Trophoblast cell (in vitro differentiated cells and primary cell): ENCODE results near the gene POLD2.

Experiments
- DNase-seq, 2 donors: peaks; one replicate each; pipeline ENCODE4 v3.0.0-alpha.2; 2016
- H2AFZ ChIP-seq: 2 replicates; pipeline ENCODE4 v1.6.1; 2013; ENCODE audit warnings: low read length, moderate library complexity, mild to moderate bottlenecking; ENCODE audit not compliant: insufficient read depth, poor library complexity
- H2AK5ac ChIP-seq: 2 replicates; pipeline ENCODE4 v1.6.1; 2013; ENCODE audit warnings: mild to moderate bottlenecking, low read length
- H2BK120ac ChIP-seq: 2 replicates; pipeline ENCODE4 v1.6.1; 2013; ENCODE audit warnings: low read length, mild to moderate bottlenecking, moderate library complexity; ENCODE audit not compliant: insufficient read depth, poor library complexity
- H2BK12ac ChIP-seq: 2 replicates; pipeline ENCODE4 v1.6.1; 2013; ENCODE audit warnings: mild to moderate bottlenecking, low read length, moderate library complexity
- H2BK5ac ChIP-seq: 2 replicates; pipeline ENCODE4 v1.6.1; 2013; ENCODE audit warnings: low read length, low read depth, moderate library complexity, mild to moderate bottlenecking; ENCODE audit not compliant: poor library complexity
- H3K14ac ChIP-seq: 2 replicates; pipeline ENCODE4 v1.6.1; 2013; ENCODE audit warnings: mild to moderate bottlenecking, low read length
- H3K18ac ChIP-seq: 2 replicates; pipeline ENCODE4 v1.6.1; 2013; ENCODE audit warnings: mild to moderate bottlenecking, low read length
- H3K23ac ChIP-seq: 2 replicates; pipeline ENCODE4 v1.6.1; 2013; ENCODE audit warnings: low read length
- H3K27ac ChIP-seq: 2 replicates; pipeline ENCODE4 v1.5.1; 2013; ENCODE audit warnings: low read depth, mild to moderate bottlenecking, inconsistent platforms, low read length, moderate library complexity
- H3K27me3 ChIP-seq: 2 replicates; pipeline ENCODE4 v1.6.1; 2013; ENCODE audit warnings: inconsistent platforms, mild to moderate bottlenecking, low read length, moderate library complexity; ENCODE audit not compliant: insufficient read depth
- H3K36me3 ChIP-seq, 2 experiments: 1 replicate in 1 of 2; 2 replicates in 1 of 2; pipeline ENCODE4 v1.6.1; 2013; ENCODE audit warnings: low read length in 2 of 2, mild to moderate bottlenecking in 2 of 2, moderate library complexity in 1 of 2; ENCODE audit not compliant: insufficient read depth in 2 of 2, control insufficient read depth in 1 of 2
- H3K4ac ChIP-seq: 2 replicates; pipeline ENCODE4 v1.6.1; 2013; ENCODE audit warnings: low read depth, mild to moderate bottlenecking, low read length, moderate library complexity
- H3K4me1 ChIP-seq, 2 experiments: 1 replicate in 1 of 2; 2 replicates in 1 of 2; pipeline ENCODE4 v1.6.1; 2013; ENCODE audit warnings: low read length in 2 of 2, mild to moderate bottlenecking in 2 of 2, moderate library complexity in 1 of 2; ENCODE audit not compliant: insufficient read depth in 2 of 2, control insufficient read depth in 1 of 2
- H3K4me2 ChIP-seq: 2 replicates; pipeline ENCODE4 v1.6.1; 2013; ENCODE audit warnings: inconsistent platforms, mild to moderate bottlenecking, low read length, moderate library complexity
- H3K4me3 ChIP-seq: 2 replicates; pipeline ENCODE4 v1.5.1; 2013; ENCODE audit warnings: mild to moderate bottlenecking, low read depth, low read length, inconsistent platforms
- H3K79me1 ChIP-seq: one replicate; pipeline ENCODE4 v1.6.1; 2013; ENCODE audit warnings: low read length
- H3K79me2 ChIP-seq: 2 replicates; pipeline ENCODE4 v1.6.1; 2013; ENCODE audit warnings: low read length, mild to moderate bottlenecking; ENCODE audit not compliant: control insufficient read depth, insufficient read depth, poor library complexity
- H3K9ac ChIP-seq: 2 replicates; pipeline ENCODE4 v1.6.1; 2013; ENCODE audit warnings: mild to moderate bottlenecking, low read length
- H3K9me3 ChIP-seq: 2 replicates; pipeline ENCODE4 v1.6.1; 2013; ENCODE audit warnings: low read depth, mild to moderate bottlenecking, control low read depth, inconsistent platforms, low read length; ENCODE audit not compliant: insufficient read depth
- H4K12ac ChIP-seq: 2 replicates; pipeline ENCODE4 v1.6.1; 2013; ENCODE audit warnings: low read depth, mild to moderate bottlenecking, low read length, moderate library complexity
- H4K8ac ChIP-seq: 2 replicates; pipeline ENCODE4 v1.6.1; 2013; ENCODE audit warnings: low read depth, mild to moderate bottlenecking, low read length, moderate library complexity
- H4K91ac ChIP-seq: one replicate; pipeline ENCODE4 v1.6.1; 2013; ENCODE audit warnings: low read depth, mild to moderate bottlenecking, low read length, moderate library complexity
- WGBS: extraction: QIAGEN DNeasy Blood & Tissue Kit; methylation state at CpG from one replicate; pipeline ENCODE4 v1.1.7; 2013; ENCODE audit warnings: missing lambda C conversion rate; ENCODE audit not compliant: insufficient read length, insufficient coverage; ENCODE audit errors: extremely low coverage; 5-methylcytosine and 5-hydroxymethylcytosine counted together

Gene POLD2

DNA sequence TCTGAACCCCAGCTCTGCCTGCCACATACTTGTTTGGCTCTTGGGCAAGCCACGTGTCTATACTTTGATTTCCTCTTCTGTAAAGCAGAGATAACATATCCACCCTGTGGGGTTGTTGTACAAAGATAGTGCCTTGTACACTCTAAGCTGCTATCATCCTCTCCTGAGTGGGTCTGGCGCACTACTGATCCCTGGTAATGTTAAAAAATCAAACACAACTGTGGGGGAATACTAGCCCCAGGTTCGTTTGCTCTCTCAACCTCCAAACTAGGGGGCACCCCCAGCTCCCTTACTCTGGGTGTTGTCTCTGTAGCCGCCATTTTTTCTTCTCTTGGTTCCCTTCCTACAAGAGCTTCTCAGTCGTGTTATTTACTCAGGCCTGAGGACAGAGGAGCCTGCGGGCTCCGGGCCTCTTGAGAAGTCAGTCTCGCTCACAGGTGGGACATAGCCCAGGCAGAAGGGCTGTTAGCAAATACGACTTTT lies 42.0 kb downstream of the POLD2 start:
- no CpG with 5 or more reads among the region's 9 CpGs for WGBS
- no peak overlapping the region for H2BK12ac ChIP-seq
- no peaks in the 10 kb centered on the region for H3K4me1 ChIP-seq
- H3K4me2 ChIP-seq = no peak overlapping the region
- no peak overlapping the region for H4K8ac ChIP-seq
- no peak overlapping the region for H3K9ac ChIP-seq
- H3K27me3 ChIP-seq = no peaks in the 10 kb centered on the region
- H3K23ac ChIP-seq = no peak overlapping the region
- H2BK120ac ChIP-seq = no peak overlapping the region
- no peak overlapping the region for H2BK5ac ChIP-seq
- peaks cover 7% of the 10 kb centered on the region for H3K79me1 ChIP-seq
- no peak overlapping the region for H2AK5ac ChIP-seq
- no peak overlapping the region for H2AFZ ChIP-seq
- H3K4ac ChIP-seq = no peak overlapping the region
- H3K14ac ChIP-seq = no peak overlapping the region
- peaks cover 3% of the 10 kb centered on the region for H3K79me2 ChIP-seq
- peak in 1 of 2 donors; percentile 34 for DNase-seq
- no peak overlapping the region for H4K12ac ChIP-seq
- no peaks in the 10 kb centered on the region for H3K9me3 ChIP-seq
- no peak overlapping the region for H3K4me3 ChIP-seq
- no peak overlapping the region for H3K18ac ChIP-seq
- peaks cover 36 to 42% of the 10 kb centered on the region in 2 experiments for H3K36me3 ChIP-seq
- H4K91ac ChIP-seq = no peak overlapping the region
- H3K27ac ChIP-seq = no peak overlapping the region

DNA sequence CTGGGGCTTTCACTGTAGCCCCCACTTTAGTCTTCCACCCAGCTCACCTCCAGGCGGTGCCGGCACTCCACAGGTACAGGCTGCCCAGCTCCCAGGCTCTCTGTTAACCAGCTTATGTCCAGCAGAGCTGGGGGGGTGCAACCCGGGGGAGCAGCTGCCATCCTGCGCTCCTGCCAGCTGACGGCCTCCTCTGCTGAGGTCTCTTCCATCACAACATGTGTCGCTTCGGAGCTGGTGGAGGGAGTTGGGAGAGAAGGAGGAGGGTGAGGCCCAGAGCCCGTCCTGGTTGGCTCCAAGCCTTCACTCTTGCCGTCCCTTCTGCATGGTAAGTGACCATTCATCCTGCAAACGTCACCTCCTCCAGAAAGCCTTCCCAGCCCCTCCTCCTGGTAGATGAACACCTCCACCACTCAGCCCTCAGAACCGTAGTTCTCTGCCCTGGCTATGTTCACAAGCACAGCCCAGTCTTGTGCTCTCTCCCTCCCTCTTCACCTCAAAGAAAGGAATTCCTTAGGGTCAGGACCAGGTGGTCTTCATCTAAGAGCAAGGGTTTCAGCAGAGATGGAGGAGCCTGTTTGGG lies 42.6 kb downstream of the POLD2 start:
- Histone ChIP-seq H4K12ac (no peak overlapping the region), H3K79me2 (peaks cover 3% of the 10 kb centered on the region), H3K4me1 (no peaks in the 10 kb centered on the region), H3K4ac (no peak overlapping the region), H3K23ac (no peak overlapping the region), H2AK5ac (no peak overlapping the region), H2BK5ac (no peak overlapping the region), H2AFZ (no peak overlapping the region), H4K8ac (no peak overlapping the region), H3K4me2 (no peak overlapping the region), H2BK120ac (no peak overlapping the region), H3K27ac (no peak overlapping the region), H3K36me3 (peaks cover 42 to 47% of the 10 kb centered on the region in 2 experiments), H3K4me3 (no peak overlapping the region), H3K27me3 (no peaks in the 10 kb centered on the region), H3K9me3 (no peaks in the 10 kb centered on the region), H4K91ac (no peak overlapping the region), H3K18ac (no peak overlapping the region), H3K9ac (no peak overlapping the region), H2BK12ac (no peak overlapping the region), H3K79me1 (peaks cover 7% of the 10 kb centered on the region), H3K14ac (no peak overlapping the region)
- DNase-seq = no peak
- WGBS = no CpG with 5 or more reads among the region's 11 CpGs

DNA sequence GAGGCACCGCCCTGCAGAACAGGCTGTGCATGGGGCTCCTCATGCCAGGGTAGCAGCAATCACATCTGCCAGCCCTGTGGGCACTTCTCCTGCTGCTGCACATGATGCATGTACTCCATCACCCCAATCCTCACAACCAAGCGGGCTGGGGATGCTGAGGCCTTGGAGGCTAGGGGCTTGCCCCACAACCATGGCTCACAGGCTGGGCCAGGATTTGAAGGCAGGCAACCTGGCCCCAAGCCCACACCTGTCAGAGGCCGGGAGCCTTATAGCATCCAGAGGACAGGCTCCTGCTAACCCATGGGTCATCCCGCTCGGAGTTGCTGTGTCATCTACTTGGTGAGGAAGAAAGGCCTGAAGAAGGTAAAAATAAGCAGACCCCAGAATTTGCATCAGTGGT lies 43.2 kb downstream of the POLD2 start:
- no peak overlapping the region for H2AFZ ChIP-seq
- peaks cover 3% of the 10 kb centered on the region for H3K79me2 ChIP-seq
- peaks cover 46 to 49% of the 10 kb centered on the region in 2 experiments for H3K36me3 ChIP-seq
- H4K12ac ChIP-seq = no peak overlapping the region
- WGBS = no CpG with 5 or more reads among the region's 5 CpGs
- H3K79me1 ChIP-seq = peaks cover 7% of the 10 kb centered on the region
- H3K27me3 ChIP-seq = no peaks in the 10 kb centered on the region
- no peaks in the 10 kb centered on the region for H3K9me3 ChIP-seq
- H4K8ac ChIP-seq = no peak overlapping the region
- H3K14ac ChIP-seq = no peak overlapping the region
- H2BK5ac ChIP-seq = no peak overlapping the region
- H2BK120ac ChIP-seq = no peak overlapping the region
- H3K18ac ChIP-seq = no peak overlapping the region
- no peak overlapping the region for H3K23ac ChIP-seq
- no peak for DNase-seq
- H3K9ac ChIP-seq = no peak overlapping the region
- no peak overlapping the region for H3K4me2 ChIP-seq
- H3K4me3 ChIP-seq = no peak overlapping the region
- no peak overlapping the region for H2AK5ac ChIP-seq
- H2BK12ac ChIP-seq = no peak overlapping the region
- H3K4me1 ChIP-seq = no peaks in the 10 kb centered on the region
- no peak overlapping the region for H3K4ac ChIP-seq
- H4K91ac ChIP-seq = no peak overlapping the region
- no peak overlapping the region for H3K27ac ChIP-seq

DNA sequence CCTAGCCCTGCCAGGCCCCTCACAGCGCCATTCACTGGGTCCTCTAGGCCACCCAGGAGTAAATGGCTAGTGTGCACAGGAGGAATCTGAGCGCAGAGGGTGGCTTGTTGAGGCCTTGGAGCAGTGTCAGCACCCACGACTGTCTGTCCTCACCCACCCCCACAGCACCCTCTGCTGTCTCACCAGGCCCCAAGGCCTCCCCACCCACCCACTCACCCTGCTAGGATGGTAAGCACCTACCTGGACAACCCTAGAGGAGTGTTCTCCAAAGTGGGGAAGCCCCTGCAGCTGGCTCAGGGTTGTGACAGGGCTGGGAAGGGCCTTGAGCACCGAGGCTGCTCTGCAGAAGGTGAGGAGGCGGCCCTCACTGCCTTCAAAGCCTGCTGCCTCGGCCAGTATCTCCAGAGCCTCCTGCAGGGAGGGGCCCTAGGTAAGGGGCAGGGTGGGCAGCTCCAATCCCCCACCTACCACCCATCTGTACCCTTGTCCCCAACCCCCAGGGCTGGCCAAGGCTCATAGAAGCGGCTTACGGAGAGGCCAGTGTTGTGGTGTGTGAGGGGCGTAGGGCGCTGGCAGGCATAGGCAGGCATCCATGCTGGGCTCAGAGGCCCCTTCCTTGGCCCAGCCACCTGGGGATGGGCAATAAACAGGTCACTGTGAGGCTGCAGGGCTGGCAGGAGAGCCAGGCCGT lies 43.9 kb downstream of the POLD2 start:
- H2BK5ac ChIP-seq = no peak overlapping the region
- H3K9me3 ChIP-seq = no peaks in the 10 kb centered on the region
- no peak overlapping the region for H3K18ac ChIP-seq

More for the DNA sequence above, 43.9 kb downstream of the POLD2 start:
- no peak overlapping the region for H2AK5ac ChIP-seq
- WGBS = no CpG with 5 or more reads among the region's 11 CpGs
- H2BK120ac ChIP-seq = no peak overlapping the region
- H3K4me3 ChIP-seq = no peak overlapping the region
- peaks cover 7% of the 10 kb centered on the region for H3K79me1 ChIP-seq
- H2AFZ ChIP-seq = no peak overlapping the region
- H4K91ac ChIP-seq = no peak overlapping the region
- peaks cover 46 to 49% of the 10 kb centered on the region in 2 experiments for H3K36me3 ChIP-seq
- no peak overlapping the region for H2BK12ac ChIP-seq
- no peak overlapping the region for H4K12ac ChIP-seq
- no peak overlapping the region for H4K8ac ChIP-seq
- no peak overlapping the region for H3K4me2 ChIP-seq
- H3K4me1 ChIP-seq = no peaks in the 10 kb centered on the region
- H3K14ac ChIP-seq = no peak overlapping the region
- H3K27me3 ChIP-seq = no peaks in the 10 kb centered on the region
- H3K79me2 ChIP-seq = peaks cover 3% of the 10 kb centered on the region
- H3K23ac ChIP-seq = no peak overlapping the region
- H3K4ac ChIP-seq = no peak overlapping the region
- DNase-seq = no peak
- no peak overlapping the region for H3K9ac ChIP-seq
- H3K27ac ChIP-seq = no peak overlapping the region
